22Rv1 (cell line): ENCODE measurements around the gene VKORC1L1.
"Not testable (repeated sequence)": the region's sequence is repeated elsewhere in the genome, so short reads cannot be mapped to it uniquely, and the experiment has no call there.

Source experiments
- ZFX ChIP-seq: fragments of 450-650 bp; IDR thresholded peaks from 2 replicates; pipeline ENCODE4 v1.6.1; 2017; ENCODE audit warnings: antibody characterized with exemption, borderline replicate concordance
- TF ChIP-seq, protein P1 (sequence below): fragments of 450-650 bp; IDR thresholded peaks from 2 replicates; pipeline ENCODE4 v1.5.1; 2017; ENCODE audit warnings: mild to moderate bottlenecking

DNA sequence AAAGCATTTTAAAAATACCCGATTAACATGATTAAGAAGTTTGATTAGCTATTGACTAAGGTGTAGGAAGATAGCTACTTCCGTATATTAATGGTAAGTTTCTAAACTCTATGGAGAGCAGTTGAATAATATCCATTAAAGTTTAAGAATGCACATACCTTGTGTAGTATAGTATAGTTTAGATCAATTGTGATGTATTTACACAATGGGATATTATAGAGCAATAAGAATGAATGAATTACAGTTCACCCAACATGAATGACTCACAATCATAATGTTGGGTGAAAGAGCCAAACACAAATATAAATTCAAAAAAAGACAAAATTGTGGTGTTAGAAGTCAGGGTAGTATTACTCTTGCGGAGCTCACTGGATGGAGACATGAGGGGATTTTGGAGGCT, 24.4 kb downstream of the VKORC1L1 start:
- TF ChIP-seq, protein P1, sequence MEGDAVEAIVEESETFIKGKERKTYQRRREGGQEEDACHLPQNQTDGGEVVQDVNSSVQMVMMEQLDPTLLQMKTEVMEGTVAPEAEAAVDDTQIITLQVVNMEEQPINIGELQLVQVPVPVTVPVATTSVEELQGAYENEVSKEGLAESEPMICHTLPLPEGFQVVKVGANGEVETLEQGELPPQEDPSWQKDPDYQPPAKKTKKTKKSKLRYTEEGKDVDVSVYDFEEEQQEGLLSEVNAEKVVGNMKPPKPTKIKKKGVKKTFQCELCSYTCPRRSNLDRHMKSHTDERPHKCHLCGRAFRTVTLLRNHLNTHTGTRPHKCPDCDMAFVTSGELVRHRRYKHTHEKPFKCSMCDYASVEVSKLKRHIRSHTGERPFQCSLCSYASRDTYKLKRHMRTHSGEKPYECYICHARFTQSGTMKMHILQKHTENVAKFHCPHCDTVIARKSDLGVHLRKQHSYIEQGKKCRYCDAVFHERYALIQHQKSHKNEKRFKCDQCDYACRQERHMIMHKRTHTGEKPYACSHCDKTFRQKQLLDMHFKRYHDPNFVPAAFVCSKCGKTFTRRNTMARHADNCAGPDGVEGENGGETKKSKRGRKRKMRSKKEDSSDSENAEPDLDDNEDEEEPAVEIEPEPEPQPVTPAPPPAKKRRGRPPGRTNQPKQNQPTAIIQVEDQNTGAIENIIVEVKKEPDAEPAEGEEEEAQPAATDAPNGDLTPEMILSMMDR: not testable (repeated sequence)
- not testable (repeated sequence) for TF ChIP-seq ZFX
